Suprapubic skin (tissue), 4 donors: ENCODE data around the gene SLC12A6. TPM values are rescaled to one million over a fixed set of nuclear protein-coding genes. Genes with fewer than 3 reads are reported as not detected.

Experiments used
- DNase-seq, 2 donors: peaks; one replicate each; pipeline ENCODE4 v3.0.0-alpha.2; 2019; ENCODE audit warnings: low spot score in 2 of 2
- H3K27ac ChIP-seq: fragments of 200-600 bp; sonication (generic); one replicate; pipeline ENCODE4 v1.5.1; 2019
- H3K27me3 ChIP-seq: fragments of 200-600 bp; sonication (generic); one replicate; pipeline ENCODE4 v1.5.1; 2019
- H3K36me3 ChIP-seq: fragments of 200-600 bp; sonication (generic); one replicate; pipeline ENCODE4 v1.5.1; 2019
- H3K4me1 ChIP-seq: fragments of 200-600 bp; sonication (generic); one replicate; pipeline ENCODE4 v1.5.1; 2019
- H3K4me3 ChIP-seq: fragments of 200-600 bp; sonication (generic); one replicate; pipeline ENCODE4 v1.5.1; 2019; ENCODE audit warnings: mild to moderate bottlenecking
- H3K9me3 ChIP-seq: fragments of 200-600 bp; sonication (generic); one replicate; pipeline ENCODE4 v1.5.1; 2019
- EP300 ChIP-seq: sonication (generic); formaldehyde crosslinking; IDR thresholded peaks from one replicate; pipeline ENCODE4 v1.6.1; 2017; ENCODE audit warnings: antibody characterized with exemption
- POLR2A ChIP-seq, 2 donors: fragments of 450-650 bp; IDR thresholded peaks; one replicate each; pipeline ENCODE4 v1.6.1; 2017; ENCODE audit warnings: antibody characterized with exemption in 2 of 2, mild to moderate bottlenecking in 2 of 2, moderate library complexity in 2 of 2
- POLR2AphosphoS5 ChIP-seq, 3 donors: sonication (generic); formaldehyde crosslinking; IDR thresholded peaks; one replicate each; pipeline ENCODE4 v1.6.1; 2017; ENCODE audit warnings: antibody characterized with exemption in 3 of 3
- WGBS: methylation state at CpG from one replicate; pipeline ENCODE4 v1.1.5; 2018; 5-methylcytosine and 5-hydroxymethylcytosine counted together
- total RNA-seq, 4 donors: library from RNA; depleted of rRNA; stranded (reverse); fragments of >200 nt; gene quantifications; one replicate each; pipeline ENCODE4 v1.1.0, GENCODE V29; 2016
- TF ChIP-seq, protein P1 (sequence below), 2 donors: fragments of 200-600 bp in 1 of 2; fragments of 450-650 bp in 1 of 2; sonication (generic) in 1 of 2; IDR thresholded peaks; one replicate each; pipeline ENCODE4 v1.5.1; 2016 to 2019; ENCODE audit warnings: antibody characterized with exemption in 2 of 2, mild to moderate bottlenecking in 1 of 2, moderate library complexity in 1 of 2

Gene SLC12A6
- total RNA-seq, 4 donors from 2014 or later: 18.3 to 78.9 (median 35.9) TPM

DNA sequence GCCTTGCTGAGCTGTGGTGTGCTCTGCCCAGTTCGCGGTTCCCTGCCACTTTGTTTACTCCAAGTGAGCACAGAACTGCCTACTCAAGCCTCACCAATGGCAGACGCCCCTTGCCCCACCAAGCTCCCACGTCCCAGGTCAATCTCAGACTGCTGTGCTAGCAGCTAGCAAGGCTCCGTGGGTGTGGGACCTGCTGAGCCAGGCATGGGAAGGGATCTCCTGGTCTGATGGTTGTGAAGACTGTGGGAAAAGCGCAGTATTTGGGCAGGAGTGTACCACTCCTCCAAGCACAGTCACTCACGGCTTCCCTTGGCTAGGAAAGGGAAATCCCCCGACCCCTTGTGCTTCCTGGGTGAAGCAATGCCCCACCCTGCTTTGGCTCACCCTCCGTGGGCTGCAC, 45.0 kb downstream of the SLC12A6 start:
- 97% methylated on average over 8 of the region's 9 CpGs for WGBS
- Histone ChIP-seq H3K27ac (no peak overlapping the region), H3K9me3 (no peaks in the 10 kb centered on the region), H3K4me1 (peaks cover 3% of the 10 kb centered on the region), H3K27me3 (no peaks in the 10 kb centered on the region), H3K4me3 (no peak overlapping the region), H3K36me3 (no peaks in the 10 kb centered on the region)
- DNase-seq: no peak
- TF ChIP-seq EP300 (no peak), POLR2AphosphoS5 (IDR thresholded peaks at IDR 0.05) (no peak), POLR2A (IDR thresholded peaks at IDR 0.05) (no peak)
- TF ChIP-seq, protein P1, sequence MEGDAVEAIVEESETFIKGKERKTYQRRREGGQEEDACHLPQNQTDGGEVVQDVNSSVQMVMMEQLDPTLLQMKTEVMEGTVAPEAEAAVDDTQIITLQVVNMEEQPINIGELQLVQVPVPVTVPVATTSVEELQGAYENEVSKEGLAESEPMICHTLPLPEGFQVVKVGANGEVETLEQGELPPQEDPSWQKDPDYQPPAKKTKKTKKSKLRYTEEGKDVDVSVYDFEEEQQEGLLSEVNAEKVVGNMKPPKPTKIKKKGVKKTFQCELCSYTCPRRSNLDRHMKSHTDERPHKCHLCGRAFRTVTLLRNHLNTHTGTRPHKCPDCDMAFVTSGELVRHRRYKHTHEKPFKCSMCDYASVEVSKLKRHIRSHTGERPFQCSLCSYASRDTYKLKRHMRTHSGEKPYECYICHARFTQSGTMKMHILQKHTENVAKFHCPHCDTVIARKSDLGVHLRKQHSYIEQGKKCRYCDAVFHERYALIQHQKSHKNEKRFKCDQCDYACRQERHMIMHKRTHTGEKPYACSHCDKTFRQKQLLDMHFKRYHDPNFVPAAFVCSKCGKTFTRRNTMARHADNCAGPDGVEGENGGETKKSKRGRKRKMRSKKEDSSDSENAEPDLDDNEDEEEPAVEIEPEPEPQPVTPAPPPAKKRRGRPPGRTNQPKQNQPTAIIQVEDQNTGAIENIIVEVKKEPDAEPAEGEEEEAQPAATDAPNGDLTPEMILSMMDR (IDR thresholded peaks at IDR 0.05): no peak

DNA sequence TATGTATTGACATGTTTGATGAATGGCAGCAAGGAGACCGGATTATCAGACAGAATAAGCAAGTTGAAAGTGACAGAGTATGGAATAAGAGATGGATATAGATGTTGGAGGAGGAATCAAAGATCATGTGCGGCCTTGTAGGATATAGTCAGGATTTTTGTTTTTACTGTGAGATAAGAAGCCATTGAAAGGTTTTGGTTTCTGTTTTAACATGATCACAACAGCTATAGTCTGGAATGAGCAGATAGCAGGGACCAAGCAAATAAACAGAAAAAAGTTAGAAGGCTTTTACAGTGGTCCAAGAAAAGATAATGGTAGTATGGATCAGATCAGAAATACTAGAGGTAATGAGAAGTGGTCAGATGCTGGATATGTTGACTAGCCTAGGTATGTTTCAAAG, 52.6 kb downstream of the SLC12A6 start:
- Histone ChIP-seq H3K4me1 (no peaks in the 10 kb centered on the region), H3K4me3 (no peak overlapping the region), H3K36me3 (no peaks in the 10 kb centered on the region), H3K27ac (no peak overlapping the region), H3K27me3 (no peaks in the 10 kb centered on the region), H3K9me3 (no peaks in the 10 kb centered on the region)
- 82% methylated on average over 2 of the region's 2 CpGs for WGBS
- TF ChIP-seq POLR2A (IDR thresholded peaks at IDR 0.05) (no peak), POLR2AphosphoS5 (IDR thresholded peaks at IDR 0.05) (no peak), EP300 (no peak)
- TF ChIP-seq, protein P1 (IDR thresholded peaks at IDR 0.05): no peak
- DNase-seq: no peak

DNA sequence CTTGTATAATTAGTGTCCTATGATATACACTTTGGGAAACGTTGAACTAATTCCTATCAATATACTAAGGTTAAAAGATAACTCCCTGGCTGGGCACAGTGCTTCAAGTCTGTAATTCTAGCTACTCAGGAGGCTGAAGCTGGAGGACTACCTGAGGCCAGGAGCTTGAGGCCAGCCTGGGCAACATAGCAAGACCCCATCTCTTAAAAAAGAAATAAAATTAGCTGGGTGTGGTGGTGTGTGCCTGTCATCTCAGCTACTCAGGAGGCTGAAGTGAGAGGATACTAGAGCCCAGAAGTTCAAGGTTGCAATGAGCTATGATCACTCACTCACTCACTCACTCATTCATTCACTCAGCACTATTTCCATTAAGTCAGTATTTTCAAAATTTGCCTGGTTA, 55.2 kb downstream of the SLC12A6 start:
- WGBS: 92% methylated on average over 1 of the region's 1 CpG
- Histone ChIP-seq H3K27ac (no peak overlapping the region), H3K4me1 (no peaks in the 10 kb centered on the region), H3K9me3 (no peaks in the 10 kb centered on the region), H3K36me3 (no peaks in the 10 kb centered on the region), H3K4me3 (no peak overlapping the region), H3K27me3 (no peaks in the 10 kb centered on the region)
- DNase-seq: no peak
- TF ChIP-seq POLR2A (IDR thresholded peaks at IDR 0.05): no peak
- no peak for TF ChIP-seq POLR2AphosphoS5 (IDR thresholded peaks at IDR 0.05)
- TF ChIP-seq, protein P1 (IDR thresholded peaks at IDR 0.05): no peak
- TF ChIP-seq EP300: no peak

DNA sequence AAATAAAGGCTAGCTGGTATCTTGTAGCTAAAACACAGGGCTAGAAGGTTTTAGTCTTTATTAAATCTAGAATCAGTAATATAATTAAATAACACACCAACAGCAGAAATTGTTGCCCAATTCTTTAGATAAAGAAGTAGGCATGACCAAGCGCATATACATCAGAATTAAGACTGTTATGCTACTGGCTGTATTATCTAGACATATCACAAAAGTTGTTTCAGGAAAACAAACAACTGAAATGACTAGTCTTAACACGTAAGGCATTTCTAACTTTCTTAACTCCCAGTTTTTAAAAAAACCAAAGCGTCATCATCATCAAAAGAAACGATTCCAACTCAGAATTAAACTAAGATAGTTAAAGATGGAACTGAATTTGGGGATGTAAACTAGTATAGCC, 57.4 kb downstream of the SLC12A6 start:
- H3K27ac ChIP-seq: no peak overlapping the region
- 60% methylated on average over 4 of the region's 4 CpGs for WGBS
- TF ChIP-seq POLR2AphosphoS5 (IDR thresholded peaks at IDR 0.05): no peak
- TF ChIP-seq, protein P1 (IDR thresholded peaks at IDR 0.05): no peak
- no peak for TF ChIP-seq EP300
- no peak for TF ChIP-seq POLR2A (IDR thresholded peaks at IDR 0.05)

DNA sequence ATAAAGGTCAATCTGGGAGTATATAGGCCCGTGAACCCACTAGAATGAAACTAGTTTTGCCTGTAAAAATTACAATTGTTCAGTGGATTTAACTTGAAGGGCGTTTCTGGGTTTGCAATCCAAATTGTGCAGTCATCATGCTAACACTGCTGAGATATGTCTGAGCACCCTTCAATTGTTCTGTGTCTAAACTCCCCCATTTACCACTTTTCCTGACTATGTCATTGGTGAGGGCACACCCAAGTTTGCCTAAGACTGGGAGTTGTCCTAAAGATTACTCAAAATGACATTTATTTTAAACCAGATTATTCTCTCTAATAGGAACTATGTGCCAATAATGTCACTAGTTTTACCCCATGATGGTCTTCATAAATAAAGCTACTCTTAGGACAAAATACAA, 58.2 kb downstream of the SLC12A6 start:
- no peaks in the 10 kb centered on the region for H3K4me1 ChIP-seq
- WGBS: 94% methylated on average over 2 of the region's 2 CpGs
- peaks cover 5% of the 10 kb centered on the region for H3K36me3 ChIP-seq
- H3K27ac ChIP-seq: no peak overlapping the region
- no peak for DNase-seq
- TF ChIP-seq POLR2AphosphoS5 (IDR thresholded peaks at IDR 0.05) (no peak), EP300 (no peak)
- TF ChIP-seq, protein P1 (IDR thresholded peaks at IDR 0.05): no peak
- H3K4me3 ChIP-seq: no peak overlapping the region
- H3K27me3 ChIP-seq: no peaks in the 10 kb centered on the region
- H3K9me3 ChIP-seq: no peaks in the 10 kb centered on the region

More for the DNA sequence above, 57.4 kb downstream of the SLC12A6 start:
- Histone ChIP-seq H3K36me3 (no peaks in the 10 kb centered on the region), H3K9me3 (no peaks in the 10 kb centered on the region), H3K4me3 (no peak overlapping the region), H3K4me1 (no peaks in the 10 kb centered on the region), H3K27me3 (no peaks in the 10 kb centered on the region)
- no peak for DNase-seq
